ENCODE results near the gene CCDC187. TPM values are rescaled to one million over a fixed set of nuclear protein-coding genes. Genes with fewer than 3 reads are reported as not detected.

The CCDC187 gene
- total RNA-seq (2021; fragmentation: NEBNext Ultra II Directional; extraction: Animal tissue kit (Norgen Biotek cat#: 25700)) (not detected in 2 replicates), polyA plus RNA-seq (2011; rRNA removed) (0.02 TPM in 2 replicates), polyA minus RNA-seq (2011; rRNA and poly(A)+ RNA removed) (0.06 TPM in 1 of 2 replicates, not detected in the other)
- 0.01 TPM for polyA plus RNA-seq (2011; cell fraction: cytosol; rRNA removed)
- polyA plus RNA-seq (2011; cell fraction: nucleus; rRNA removed): 0.07 TPM
- polyA plus RNA-seq (2012, experiment 1 of 2): 0.03 TPM in 2 of 4 replicates, not detected in the others
- 0.03 TPM for polyA plus RNA-seq (2012, experiment 2 of 2)
- polyA plus RNA-seq (2013, experiment 1 of 2): 0.02 TPM
- polyA plus RNA-seq (2013, experiment 2 of 2): under 0.01 TPM
- not detected for polyA minus RNA-seq (2011; cell fraction: cytosol; rRNA and poly(A)+ RNA removed)
- polyA minus RNA-seq (2011; cell fraction: nucleus; rRNA and poly(A)+ RNA removed): not detected
- long read RNA-seq, experiment 1: 0 reads
- long read RNA-seq, experiment 2: 0 reads

- no peak within 1 kb of the TSS for H3K14ac ChIP-seq (ENCODE audit: insufficient read length)
- H2BK12ac ChIP-seq (ENCODE audit: low read depth, low read length): no peak within 1 kb of the TSS
- no peak within 1 kb of the TSS for H4K5ac ChIP-seq (ENCODE audit: insufficient read length, low read depth, low read length)
- no peak within 1 kb of the TSS for H2AK5ac ChIP-seq (ENCODE audit: low read depth, low read length)
- H2BK5ac ChIP-seq (ENCODE audit: low read depth, low read length): no peak within 1 kb of the TSS
- H2BK20ac ChIP-seq (ENCODE audit: low read length): no peak within 1 kb of the TSS
- H4K91ac ChIP-seq (replicated peaks; ENCODE audit: insufficient read length, low read length): no peak within 1 kb of the TSS
- H2BK120ac ChIP-seq (replicated peaks; ENCODE audit: low read depth, low read length): no peak within 1 kb of the TSS
- peak within 1 kb of the TSS; percentile 51; the same call in 1 of the 2 replicates for H4K8ac ChIP-seq (ENCODE audit: extremely low read depth, insufficient read depth, low read length)
- H3K27me3 ChIP-seq (replicated peaks in 1 of 4; ENCODE audit: control insufficient read depth in 3 of 4, extremely low read depth in 1 of 4, insufficient read depth in 3 of 4, low read length in 3 of 4): no peaks in the 10 kb centered on the region; a peak in 1 of 7 replicates
- H3K4me2 ChIP-seq (ENCODE audit: insufficient read depth in 1 of 2, low read depth in 2 of 2, low read length in 2 of 2): no peak within 1 kb of the TSS
- DNase-seq (ENCODE audit: low read depth in 1 of 2, low spot score in 2 of 2) (no peak), FAIRE-seq (no peak)
- H3K27ac ChIP-seq (ENCODE audit: low read depth, low read length): no peak within 1 kb of the TSS
- H3K23ac ChIP-seq (ENCODE audit: insufficient read length): no peak within 1 kb of the TSS
- no peak within 1 kb of the TSS for H3K56ac ChIP-seq (replicated peaks; ENCODE audit: insufficient read length, low read depth, low read length)
- peaks cover 0 to 14% of the 10 kb centered on the region in 2 experiments for H4K20me1 ChIP-seq (replicated peaks in 1 of 2; ENCODE audit: control insufficient read depth in 1 of 2, insufficient read depth in 2 of 2, low read length in 2 of 2)
- no peak within 1 kb of the TSS for H3K4me3 ChIP-seq (ENCODE audit: extremely low read depth in 1 of 4, insufficient read depth in 2 of 4, low read depth in 3 of 4, low read length in 4 of 4)
- ChIA-PET POLR2A (ENCODE audit: partially characterized antibody) (no interaction called here), CTCF (ENCODE audit: partially characterized antibody) (interaction anchor here (0.6 to 2.1 kb wide), 3 partner anchors 9 to 82 kb away, joined by 3 to 6 read pairs (median 5); no protein-coding TSS in a partner anchor)
- H3K36me3 ChIP-seq (ENCODE audit: control insufficient read depth in 2 of 4, insufficient read depth in 4 of 4, low read length in 3 of 4): no peaks in the 10 kb centered on the region; a peak in 1 of 8 replicates
- H3K9me3 ChIP-seq (ENCODE audit: insufficient read depth in 2 of 2, low read depth in 1 of 2, low read length in 1 of 2): no peaks in the 10 kb centered on the region
- H3K79me1 ChIP-seq (ENCODE audit: low read depth, low read length): no peaks in the 10 kb centered on the region; the same call in 1 of the 2 replicates
- H3K79me2 ChIP-seq (ENCODE audit: control insufficient read depth in 1 of 2, insufficient read depth in 2 of 2, low read length in 2 of 2): no peaks in the 10 kb centered on the region
- WGBS, 2 experiments (ENCODE audit: extremely low coverage in 1 of 2, insufficient coverage in 1 of 2, insufficient read length in 1 of 2, insufficient replicate concordance in 2 of 2, low coverage in 1 of 2, low lambda C conversion rate in 2 of 2, missing lambda C conversion rate in 1 of 2): 91% methylated on average over 18 of the region's 22 CpGs; no CpG with 5 or more reads in 1 of the 2 experiments
- H3K23me2 ChIP-seq (ENCODE audit: low read depth, low read length): peaks cover 19% of the 10 kb centered on the region
- H2BK15ac ChIP-seq (ENCODE audit: low read length): no peak within 1 kb of the TSS
- H3K4me1 ChIP-seq (replicated peaks in 1 of 4; ENCODE audit: control insufficient read depth in 3 of 4, insufficient read depth in 4 of 4, low read length in 3 of 4): no peaks in the 10 kb centered on the region; a peak in 1 of 7 replicates
- no peak within 1 kb of the TSS for H2AFZ ChIP-seq (ENCODE audit: low read length)
- no peak within 1 kb of the TSS for H3K9ac ChIP-seq (replicated peaks in 1 of 4; ENCODE audit: extremely low read depth in 1 of 4, low read depth in 3 of 4, low read length in 3 of 4)
- no peak within 1 kb of the TSS for H3K4ac ChIP-seq (replicated peaks; ENCODE audit: insufficient read length, low read depth, low read length)
- H3K18ac ChIP-seq (ENCODE audit: extremely low read depth, low read length): no peak within 1 kb of the TSS
- TF ChIP-seq, protein P1, sequence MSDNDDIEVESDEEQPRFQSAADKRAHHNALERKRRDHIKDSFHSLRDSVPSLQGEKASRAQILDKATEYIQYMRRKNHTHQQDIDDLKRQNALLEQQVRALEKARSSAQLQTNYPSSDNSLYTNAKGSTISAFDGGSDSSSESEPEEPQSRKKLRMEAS (IDR thresholded peaks at IDR 0.05): no peak
- TF ChIP-seq SP1 (IDR thresholded peaks at IDR 0.05; ENCODE audit: low read depth, low read length) (no peak), MAFK (IDR thresholded peaks at IDR 0.05; ENCODE audit: low read depth, low read length) (no peak), CHD2 (IDR thresholded peaks at IDR 0.05; ENCODE audit: low read length) (no peak)
These were observed at the start of gene CCDC187 for GRCh38 chr9:136303825-136304416. TSS of gene CCDC187 (minus strand) at chr9:136304094. CDS start at chr9:136303830, 264 bp downstream.
